KOPT-K1 (cell line): ENCODE results near the gene OR9I1.

Experiments used
- H3K27ac ChIP-seq: fragments of 200-600 bp; sonication (generic); 2 replicates; pipeline ENCODE4 v1.5.1; 2016; ENCODE audit warnings: antibody characterized with exemption, mild to moderate bottlenecking, low read depth, low read length; ENCODE audit not compliant: poor library complexity, severe bottlenecking
- H3K36me3 ChIP-seq: fragments of 200-600 bp; sonication (generic); 2 replicates; pipeline ENCODE4 v1.5.1; 2017; ENCODE audit warnings: antibody characterized with exemption, mild to moderate bottlenecking, low read length, moderate library complexity; ENCODE audit not compliant: insufficient read depth
- H3K9me3 ChIP-seq: fragments of 200-600 bp; sonication (generic); 2 replicates; pipeline ENCODE4 v1.5.1; 2017; ENCODE audit warnings: antibody characterized with exemption, low read length, mild to moderate bottlenecking; ENCODE audit not compliant: insufficient read depth, poor library complexity, severe bottlenecking

Gene OR9I1

DNA sequence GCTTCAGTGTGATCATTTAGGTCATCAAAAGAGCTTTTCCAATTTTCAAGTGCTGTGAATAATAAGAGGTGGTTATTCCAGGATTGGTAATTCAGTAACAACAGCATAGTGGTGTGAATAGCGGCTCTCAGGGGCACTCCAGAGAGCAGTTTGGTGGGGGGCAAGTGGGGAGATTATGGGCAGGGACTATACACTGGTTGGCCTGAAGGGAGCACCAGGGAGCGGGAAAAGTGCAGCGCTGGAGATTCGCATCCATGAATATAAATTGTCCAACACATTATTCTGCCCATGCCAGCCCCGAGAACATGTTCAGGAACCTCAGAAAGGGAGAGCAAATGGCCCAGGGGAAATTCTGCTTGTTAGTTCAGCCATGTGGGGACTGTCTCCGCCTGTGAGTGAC is 56.7 kb downstream of the OR9I1 start:
- H3K9me3 ChIP-seq = no peaks in the 10 kb centered on the region

DNA sequence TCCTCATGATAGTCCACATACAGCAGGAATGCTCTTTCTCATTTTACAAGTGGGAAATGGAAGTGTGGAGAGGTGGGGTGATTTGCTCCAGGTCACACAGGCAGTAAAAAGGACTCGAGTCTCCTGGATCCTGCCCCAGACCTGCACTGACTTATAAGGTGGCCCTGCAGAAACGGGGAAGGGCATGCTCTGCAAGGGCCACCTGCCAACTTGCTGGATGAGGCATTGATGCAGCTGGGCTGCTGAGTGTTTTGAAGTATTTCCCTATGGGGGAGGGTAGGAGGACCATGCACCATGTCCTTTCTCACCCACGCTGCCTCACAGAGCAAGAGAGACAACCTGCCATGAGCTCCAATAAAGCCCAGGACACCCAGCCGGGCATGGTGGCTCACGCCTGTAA is 57.6 kb downstream of the OR9I1 start:
- no peaks in the 10 kb centered on the region for H3K36me3 ChIP-seq
- no peaks in the 10 kb centered on the region for H3K9me3 ChIP-seq
- H3K27ac ChIP-seq = no peak overlapping the region

More for the DNA sequence above, 56.7 kb downstream of the OR9I1 start:
- no peaks in the 10 kb centered on the region for H3K36me3 ChIP-seq
- H3K27ac ChIP-seq = no peak overlapping the region
